ENCODE data around the gene PDIK1L.

The PDIK1L gene

DNA sequence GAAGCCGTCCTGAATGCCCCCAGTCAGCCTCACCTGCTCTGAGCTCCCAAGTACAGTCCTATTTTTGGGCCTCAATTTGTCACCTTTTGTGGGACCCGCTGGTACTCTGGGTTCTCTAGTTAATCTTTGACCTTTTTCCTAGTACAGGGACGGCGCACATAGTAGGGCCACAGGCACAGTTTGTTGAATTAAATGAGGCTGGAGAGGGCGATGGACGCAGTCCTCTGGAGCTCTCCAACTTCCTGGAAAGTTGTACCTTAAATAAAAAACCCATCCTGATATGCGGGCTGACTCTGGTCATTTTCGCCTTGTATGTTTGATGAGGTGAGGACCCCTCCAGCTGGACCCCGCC, 52.0 kb downstream of the PDIK1L start:
- peaks cover 21% of the 10 kb centered on the region for H3K4me1 ChIP-seq (ENCODE audit: control insufficient read depth, insufficient read depth, low read depth, low read length)
- H3K36me3 ChIP-seq (ENCODE audit: control insufficient read depth in 1 of 2, insufficient read depth in 2 of 2, low read depth in 1 of 2, low read length in 2 of 2), result no peaks in the 10 kb centered on the region
- peak overlapping the region in 1 of 2 experiments; percentile 68 for H3K4me3 ChIP-seq (ENCODE audit: insufficient read depth in 1 of 2, low read depth in 1 of 2, low read length in 2 of 2)
- H3K9me3 ChIP-seq (ENCODE audit: control insufficient read depth, low read length), result no peaks in the 10 kb centered on the region
- H2BK15ac ChIP-seq (ENCODE audit: low read depth, poor library complexity, severe bottlenecking), result no peak overlapping the region
- no peaks in the 10 kb centered on the region for H3K79me1 ChIP-seq (replicated peaks; ENCODE audit: low read length, poor library complexity, severe bottlenecking)
- H3K27ac ChIP-seq (ENCODE audit: low read length, poor library complexity, severe bottlenecking), result no peak overlapping the region
- H3K23ac ChIP-seq (ENCODE audit: low read length in 2 of 2), result no peak overlapping the region
- H3K27me3 ChIP-seq (ENCODE audit: control insufficient read depth in 1 of 2, insufficient read depth in 1 of 2, low read length in 2 of 2), result peaks cover 37 to 62% of the 10 kb centered on the region in 2 experiments
- no peak overlapping the region for H2AFZ ChIP-seq (ENCODE audit: low read depth, low read length)
- H3K9ac ChIP-seq (ENCODE audit: low read length), result no peak overlapping the region
- no peak overlapping the region for H3K14ac ChIP-seq (ENCODE audit: low read length in 2 of 2)
- H4K91ac ChIP-seq (ENCODE audit: low read length), result no peak overlapping the region
- H2BK120ac ChIP-seq (ENCODE audit: low read depth, low read length), result no peak overlapping the region
- H3K4me2 ChIP-seq (ENCODE audit: low read length, poor library complexity, severe bottlenecking), result peak overlapping the region; percentile 98
- 91% methylated on average over 9 of the region's 9 CpGs for WGBS
- DNase-seq, result no peak
- no peak overlapping the region for H3K4ac ChIP-seq (ENCODE audit: low read depth in 1 of 2, low read length in 2 of 2)
- H4K8ac ChIP-seq (ENCODE audit: low read length), result no peak overlapping the region
- no peak overlapping the region for H2BK5ac ChIP-seq (ENCODE audit: low read depth, low read length, poor library complexity, severe bottlenecking)
- H2BK12ac ChIP-seq (ENCODE audit: low read length in 2 of 2), result no peak overlapping the region
- no peak overlapping the region for H2AK5ac ChIP-seq (ENCODE audit: low read length, severe bottlenecking)
- H3K18ac ChIP-seq (ENCODE audit: low read depth in 1 of 2, low read length in 2 of 2), result no peak overlapping the region

DNA sequence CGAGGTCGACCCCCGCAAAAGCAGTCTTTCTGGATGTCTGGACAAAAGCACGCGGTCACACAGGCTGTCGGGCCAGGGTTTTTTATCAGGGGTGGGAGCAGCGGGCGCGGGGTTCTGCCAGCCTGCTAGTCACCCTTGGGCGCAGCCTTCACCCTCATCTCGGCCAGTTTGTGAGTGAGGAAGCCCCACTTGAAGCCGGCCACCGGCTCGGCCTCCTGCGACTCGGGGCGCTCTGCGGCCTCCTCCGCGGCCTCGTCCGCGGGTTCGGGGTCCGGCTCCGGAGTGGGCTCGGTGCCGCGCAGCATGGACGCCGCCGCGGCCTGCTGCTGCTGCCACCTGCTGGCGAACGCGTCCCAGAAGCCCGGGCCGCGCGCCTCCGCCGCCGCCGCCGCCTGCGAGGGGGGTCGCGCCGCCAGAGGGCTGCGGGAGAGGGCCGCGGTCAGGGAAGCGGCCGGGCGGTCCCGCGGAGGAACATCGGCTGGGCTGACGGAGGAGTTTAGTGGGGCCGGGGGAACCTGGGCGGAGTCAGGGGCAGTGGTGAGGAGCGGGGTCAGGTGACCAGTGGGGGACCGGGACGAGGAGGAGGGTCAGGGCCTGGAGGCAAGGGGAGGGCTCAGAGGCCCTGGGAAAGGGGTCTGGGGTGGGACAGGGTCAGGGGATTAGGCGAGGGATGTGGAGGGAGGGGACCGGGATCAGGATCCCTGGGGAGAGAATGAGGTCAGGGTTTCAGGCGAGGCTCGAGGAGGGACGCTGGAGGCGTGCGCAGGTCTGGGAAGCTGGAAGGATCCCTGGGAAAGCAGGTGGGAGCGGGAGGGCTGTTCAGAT, 52.6 kb downstream of the PDIK1L start:
- Histone ChIP-seq H3K23ac (ENCODE audit: low read length in 2 of 2) (no peak overlapping the region), H4K91ac (ENCODE audit: low read length) (peak overlapping the region; percentile 9), H3K27ac (ENCODE audit: low read length, poor library complexity, severe bottlenecking) (no peak overlapping the region), H3K14ac (ENCODE audit: low read length in 2 of 2) (no peak overlapping the region), H2BK5ac (ENCODE audit: low read depth, low read length, poor library complexity, severe bottlenecking) (no peak overlapping the region), H2AFZ (ENCODE audit: low read depth, low read length) (peak overlapping the region; percentile 60), H4K8ac (ENCODE audit: low read length) (peak overlapping the region; percentile 55), H3K27me3 (ENCODE audit: control insufficient read depth in 1 of 2, insufficient read depth in 1 of 2, low read length in 2 of 2) (peaks cover 34 to 56% of the 10 kb centered on the region in 2 experiments), H3K4me3 (ENCODE audit: insufficient read depth in 1 of 2, low read depth in 1 of 2, low read length in 2 of 2) (peak overlapping the region; percentile 54 to 68), H3K18ac (ENCODE audit: low read depth in 1 of 2, low read length in 2 of 2) (peak overlapping the region; percentile 55 to 86), H3K4ac (ENCODE audit: low read depth in 1 of 2, low read length in 2 of 2) (peak overlapping the region; percentile 47 to 55), H2BK120ac (ENCODE audit: low read depth, low read length) (peak overlapping the region; percentile 15), H3K36me3 (ENCODE audit: control insufficient read depth in 1 of 2, insufficient read depth in 2 of 2, low read depth in 1 of 2, low read length in 2 of 2) (no peaks in the 10 kb centered on the region), H3K79me1 (replicated peaks; ENCODE audit: low read length, poor library complexity, severe bottlenecking) (no peaks in the 10 kb centered on the region), H2BK12ac (ENCODE audit: low read length in 2 of 2) (peak overlapping the region in 1 of 2 experiments; percentile 75), H3K4me2 (ENCODE audit: low read length, poor library complexity, severe bottlenecking) (peak overlapping the region; percentile 98), H2AK5ac (ENCODE audit: low read length, severe bottlenecking) (no peak overlapping the region), H3K9me3 (ENCODE audit: control insufficient read depth, low read length) (no peaks in the 10 kb centered on the region), H2BK15ac (ENCODE audit: low read depth, poor library complexity, severe bottlenecking) (peak overlapping the region; percentile 92), H3K4me1 (ENCODE audit: control insufficient read depth, insufficient read depth, low read depth, low read length) (peaks cover 21% of the 10 kb centered on the region), H3K9ac (ENCODE audit: low read length) (peak overlapping the region; percentile 51)
- 15% methylated on average over 66 of the region's 72 CpGs for WGBS
- DNase-seq, result peak; percentile 24

DNA sequence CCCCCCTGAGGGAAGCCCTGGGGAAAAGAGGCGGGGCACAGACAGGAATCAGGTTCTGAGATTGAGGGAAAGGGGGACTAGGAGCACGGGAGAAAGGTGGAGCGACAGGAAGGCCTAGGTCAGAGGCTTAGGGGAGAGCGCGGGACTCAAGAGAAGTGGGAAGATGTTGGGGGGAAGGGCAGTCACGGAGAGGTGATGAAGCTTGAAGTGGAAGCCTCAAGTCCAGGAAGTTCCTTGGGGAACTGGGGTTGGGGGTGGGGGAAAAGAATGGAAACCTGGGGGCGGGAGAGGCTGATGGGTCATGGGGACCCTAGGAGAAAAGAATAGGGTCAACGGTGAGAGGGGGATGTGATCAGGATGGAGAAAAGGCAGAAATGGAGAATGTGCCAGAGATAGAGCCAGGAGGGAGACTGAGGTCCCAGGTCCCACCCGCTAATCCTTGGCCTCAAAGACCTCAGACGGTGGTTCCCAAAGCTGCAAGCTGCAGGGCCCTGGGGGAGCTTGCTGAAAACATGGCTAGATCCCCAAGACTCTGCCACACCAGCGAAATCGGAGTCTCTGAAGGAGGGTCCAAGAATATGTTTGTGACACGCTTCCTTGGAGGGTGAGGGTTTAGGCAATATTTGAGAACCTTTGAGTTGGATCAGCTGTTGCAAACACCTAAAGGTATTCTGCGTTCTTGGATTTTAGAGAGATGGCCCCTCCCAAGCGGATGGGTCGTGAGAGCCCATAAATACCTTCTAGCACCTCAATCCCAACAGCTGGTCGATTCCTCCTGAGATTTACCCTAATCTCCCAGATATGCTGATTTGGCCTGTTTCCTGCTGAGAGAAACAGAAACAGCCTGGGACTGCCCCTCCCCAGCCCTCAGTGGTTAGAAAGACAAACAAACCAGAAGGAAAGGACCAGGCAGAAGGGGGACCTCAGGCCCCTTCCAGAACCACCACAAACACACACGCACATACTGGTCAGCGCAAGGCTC, 53.5 kb downstream of the PDIK1L start:
- H4K91ac ChIP-seq (ENCODE audit: low read length), result no peak overlapping the region
- H3K9ac ChIP-seq (ENCODE audit: low read length), result no peak overlapping the region
- H3K4me2 ChIP-seq (ENCODE audit: low read length, poor library complexity, severe bottlenecking), result peak overlapping the region; percentile 98
- peak overlapping the region in 1 of 2 experiments; percentile 68 for H3K4me3 ChIP-seq (ENCODE audit: insufficient read depth in 1 of 2, low read depth in 1 of 2, low read length in 2 of 2)
- H3K14ac ChIP-seq (ENCODE audit: low read length in 2 of 2), result no peak overlapping the region
- H3K4ac ChIP-seq (ENCODE audit: low read depth in 1 of 2, low read length in 2 of 2), result no peak overlapping the region
- H3K23ac ChIP-seq (ENCODE audit: low read length in 2 of 2), result no peak overlapping the region
- H3K36me3 ChIP-seq (ENCODE audit: control insufficient read depth in 1 of 2, insufficient read depth in 2 of 2, low read depth in 1 of 2, low read length in 2 of 2), result no peaks in the 10 kb centered on the region
- no peak overlapping the region for H2AK5ac ChIP-seq (ENCODE audit: low read length, severe bottlenecking)
- peaks cover 28 to 50% of the 10 kb centered on the region in 2 experiments for H3K27me3 ChIP-seq (ENCODE audit: control insufficient read depth in 1 of 2, insufficient read depth in 1 of 2, low read length in 2 of 2)
- WGBS, result 48% methylated on average over 17 of the region's 19 CpGs
- peak; percentile 49 for DNase-seq
- H2AFZ ChIP-seq (ENCODE audit: low read depth, low read length), result no peak overlapping the region
- H3K79me1 ChIP-seq (replicated peaks; ENCODE audit: low read length, poor library complexity, severe bottlenecking), result peaks cover 4% of the 10 kb centered on the region
- H3K9me3 ChIP-seq (ENCODE audit: control insufficient read depth, low read length), result no peaks in the 10 kb centered on the region
- H2BK12ac ChIP-seq (ENCODE audit: low read length in 2 of 2), result peak overlapping the region; percentile 0 to 38
- peaks cover 23% of the 10 kb centered on the region for H3K4me1 ChIP-seq (ENCODE audit: control insufficient read depth, insufficient read depth, low read depth, low read length)
- H4K8ac ChIP-seq (ENCODE audit: low read length), result peak overlapping the region; percentile 55
- no peak overlapping the region for H2BK5ac ChIP-seq (ENCODE audit: low read depth, low read length, poor library complexity, severe bottlenecking)
- H3K18ac ChIP-seq (ENCODE audit: low read depth in 1 of 2, low read length in 2 of 2), result peak overlapping the region in 1 of 2 experiments; percentile 46
- no peak overlapping the region for H2BK120ac ChIP-seq (ENCODE audit: low read depth, low read length)
- H3K27ac ChIP-seq (ENCODE audit: low read length, poor library complexity, severe bottlenecking), result no peak overlapping the region
- peak overlapping the region; percentile 92 for H2BK15ac ChIP-seq (ENCODE audit: low read depth, poor library complexity, severe bottlenecking)

Measured in mesenchymal stem cell (in vitro differentiated cells and primary cell).